WTC11 (cell line): ENCODE results near the gene CDH12.

ENCODE experiments used
- CREB1 ChIP-seq: sonication (generic); formaldehyde crosslinking; IDR thresholded peaks from 2 replicates; pipeline ENCODE4 v1.8.0; 2023; ENCODE audit warnings: mild to moderate bottlenecking, missing genetic modification reagents
- CTCF ChIP-seq: fragments of 200-600 bp; IDR thresholded peaks from 2 replicates; pipeline ENCODE4 v1.8.0; 2022; ENCODE audit warnings: antibody characterized with exemption
- SP1 ChIP-seq: sonication (generic); formaldehyde crosslinking; conservative IDR thresholded peaks from 2 replicates; pipeline ENCODE4 v1.8.1; 2022; ENCODE audit warnings: missing genetic modification reagents
- USF1 ChIP-seq: sonication (generic); formaldehyde crosslinking; IDR thresholded peaks from 2 replicates; pipeline ENCODE4 v1.8.0; 2022; ENCODE audit warnings: mild to moderate bottlenecking, missing genetic modification reagents

GRCh38 chr5:22460189-22460588, 393.0 kb downstream of the CDH12 start:
- TF ChIP-seq CTCF = no peak
- TF ChIP-seq CREB1 (CRISPR knock-in tag) = no peak
- no peak for TF ChIP-seq SP1 (CRISPR knock-in tag)
- TF ChIP-seq USF1 (CRISPR knock-in tag) = no peak
